Measurements from ENCODE around the gene INPP4A. TPM values are rescaled to one million over a fixed set of nuclear protein-coding genes. Genes with fewer than 3 reads are reported as not detected.
"Not testable (repeated sequence)": the region's sequence is repeated elsewhere in the genome, so short reads cannot be mapped to it uniquely, and the experiment has no call there.

Gene INPP4A
- total RNA-seq, 2 experiments from 2014 or later = 33.1 to 34.8 TPM

DNA sequence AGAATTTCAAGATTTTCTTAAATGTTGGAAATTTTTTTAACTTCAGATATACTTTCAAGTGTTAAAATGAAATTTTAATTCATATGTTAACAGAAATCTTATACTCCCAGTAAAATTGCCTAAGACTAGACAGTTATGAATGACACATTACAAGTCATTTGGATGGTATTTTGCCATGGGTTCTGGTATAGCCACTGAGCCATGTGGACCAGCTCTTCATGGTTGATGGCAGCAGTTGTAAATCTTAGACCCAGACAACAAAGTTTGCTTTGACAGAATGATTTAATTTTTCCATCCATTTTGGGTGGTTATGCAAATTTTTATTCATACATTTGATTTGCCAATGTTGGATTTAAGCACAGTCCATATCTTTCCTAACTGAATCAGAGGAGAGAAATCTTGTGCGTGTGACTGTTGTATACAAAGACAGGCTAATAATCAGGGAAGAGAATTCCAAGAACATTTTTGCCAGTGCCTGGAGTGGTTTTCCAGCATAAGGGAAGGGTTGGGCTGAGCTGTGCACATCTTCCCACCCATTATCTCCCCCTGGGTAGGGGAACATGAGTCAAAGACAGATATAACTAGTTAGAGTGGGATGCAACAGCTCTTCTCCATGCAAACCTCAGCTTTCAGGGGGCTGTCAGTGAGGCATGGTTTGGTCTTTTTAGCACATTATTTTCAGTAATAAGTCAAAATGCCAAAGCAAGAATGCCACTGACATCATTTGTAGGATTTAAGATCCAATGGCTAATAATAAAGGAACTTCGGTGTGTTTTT lies 28.1 kb upstream of the INPP4A start:
- intact Hi-C loops (cut with micrococcal nuclease) = loop anchor here (1.0 kb wide), 1 partner anchor 44 kb away; no protein-coding TSS in a partner anchor
- CTCF ChIA-PET = interaction anchor here (0.6 to 1.9 kb wide), 6 partner anchors 12 to 455 kb away, joined by 3 to 8 read pairs (median 3); no protein-coding TSS in a partner anchor

DNA sequence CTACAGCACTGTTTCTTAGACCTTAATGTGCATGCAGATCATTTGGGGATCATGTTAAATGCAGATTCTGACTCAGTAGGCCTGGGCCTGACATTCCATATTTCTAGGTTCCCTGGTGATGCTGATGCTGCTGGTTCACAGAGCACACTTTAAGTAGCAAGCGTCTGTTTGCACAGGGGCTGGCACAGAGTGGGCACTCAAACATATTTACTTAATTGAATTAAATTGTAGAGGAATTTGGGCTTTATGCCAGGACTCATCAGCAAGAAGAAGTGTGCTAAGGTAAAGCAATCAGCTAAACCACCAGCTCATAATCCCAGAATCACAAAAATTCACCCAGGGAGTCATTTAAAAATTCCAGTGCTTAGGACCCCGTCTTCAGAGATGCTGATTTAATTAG lies 25.1 kb upstream of the INPP4A start:
- CTCF ChIA-PET = no interaction called here
- Mint-ChIP-seq H3K4me1 (ENCODE audit: low read depth) (peaks cover 14% of the 10 kb centered on the region), H3K36me3 (ENCODE audit: low read depth) (peaks cover 5% of the 10 kb centered on the region), H3K27ac (no peak overlapping the region), H3K9me3 (peaks cover 16% of the 10 kb centered on the region), H3K27me3 (ENCODE audit: low read depth) (no peaks in the 10 kb centered on the region), H3K4me3 (no peak overlapping the region)
- intact Hi-C loops (cut with micrococcal nuclease) = no loop called here
- no peak for DNase-seq

More for the DNA sequence above, 28.1 kb upstream of the INPP4A start:
- H3K36me3 Mint-ChIP-seq (ENCODE audit: low read depth) = no peaks in the 10 kb centered on the region
- no peak overlapping the region for H3K27ac Mint-ChIP-seq
- H3K27me3 Mint-ChIP-seq (ENCODE audit: low read depth) = no peaks in the 10 kb centered on the region
- DNase-seq = no peak
- peaks cover 17% of the 10 kb centered on the region for H3K4me1 Mint-ChIP-seq (ENCODE audit: low read depth)
- H3K4me3 Mint-ChIP-seq = no peak overlapping the region
- peaks cover 7% of the 10 kb centered on the region for H3K9me3 Mint-ChIP-seq

DNA sequence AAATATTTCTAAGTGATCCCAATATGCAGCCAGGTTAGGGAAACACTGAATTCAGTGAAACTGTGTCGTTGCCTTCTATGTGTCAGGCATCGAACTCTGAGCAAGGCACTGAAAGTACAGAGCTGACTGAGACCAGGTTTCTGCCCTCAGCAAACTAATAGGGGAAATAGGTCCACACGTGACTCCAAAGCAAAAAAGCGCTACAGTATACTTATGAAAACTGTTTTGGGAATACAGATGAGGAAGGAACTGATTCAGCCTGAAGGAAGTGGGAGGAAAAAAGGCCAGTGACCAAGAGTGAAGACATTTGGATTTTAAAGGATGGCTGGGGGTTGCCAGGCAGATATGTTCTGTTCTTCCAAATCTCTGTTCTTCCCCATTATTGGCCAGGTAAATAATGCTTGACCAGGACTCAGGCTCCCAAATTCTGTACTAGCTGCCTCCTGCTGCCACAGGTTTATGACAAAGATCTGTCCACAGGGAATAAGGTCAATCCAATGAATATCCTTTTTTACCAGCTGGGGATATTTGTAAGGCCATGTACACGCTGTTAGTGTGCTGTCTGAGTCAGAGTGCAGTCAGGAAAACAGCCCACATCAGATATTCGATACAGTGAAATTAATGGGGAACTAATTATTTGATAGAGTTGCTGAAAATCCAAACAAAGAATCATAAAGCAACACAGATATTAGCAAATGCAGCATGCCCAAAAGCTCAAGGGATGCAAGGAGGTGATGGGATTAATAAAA lies 24.5 kb upstream of the INPP4A start:
- intact Hi-C loops (cut with micrococcal nuclease) = no loop called here
- Mint-ChIP-seq H3K4me1 (ENCODE audit: low read depth) (peaks cover 12% of the 10 kb centered on the region), H3K4me3 (no peak overlapping the region), H3K27me3 (ENCODE audit: low read depth) (no peaks in the 10 kb centered on the region), H3K27ac (no peak overlapping the region), H3K9me3 (peaks cover 14% of the 10 kb centered on the region), H3K36me3 (ENCODE audit: low read depth) (peaks cover 5% of the 10 kb centered on the region)
- DNase-seq = no peak
- CTCF ChIA-PET = interaction anchor here (0.7 to 1.0 kb wide), 3 partner anchors 8 to 51 kb away, joined by 3 to 4 read pairs (median 3); no protein-coding TSS in a partner anchor

DNA sequence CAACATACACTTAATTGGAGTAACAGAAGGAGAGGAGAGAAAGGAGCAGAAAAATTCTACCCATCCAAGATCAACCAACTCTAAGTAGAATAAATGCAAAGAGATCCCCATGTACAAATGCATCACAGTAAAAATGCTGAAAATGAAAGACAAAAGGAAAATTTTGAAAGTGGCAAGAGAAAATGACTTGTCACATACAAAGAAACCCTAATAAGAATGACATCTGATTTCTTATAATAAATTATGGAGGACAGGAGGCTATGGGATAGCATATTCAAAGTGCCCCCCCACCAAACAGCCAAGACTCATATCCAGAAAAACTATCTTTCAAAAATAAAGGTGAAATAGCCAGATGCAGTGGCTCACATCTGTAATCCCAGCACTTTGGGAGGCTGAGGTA lies 22.2 kb upstream of the INPP4A start:
- CTCF ChIA-PET = no interaction called here
- Mint-ChIP-seq H3K4me1 (ENCODE audit: low read depth) (no peaks in the 10 kb centered on the region), H3K4me3 (no peak overlapping the region), H3K27me3 (ENCODE audit: low read depth) (no peaks in the 10 kb centered on the region), H3K36me3 (ENCODE audit: low read depth) (peaks cover 5% of the 10 kb centered on the region), H3K27ac (no peak overlapping the region), H3K9me3 (peaks cover 14% of the 10 kb centered on the region)
- no peak for DNase-seq
- intact Hi-C loops (cut with micrococcal nuclease) = no loop called here

DNA sequence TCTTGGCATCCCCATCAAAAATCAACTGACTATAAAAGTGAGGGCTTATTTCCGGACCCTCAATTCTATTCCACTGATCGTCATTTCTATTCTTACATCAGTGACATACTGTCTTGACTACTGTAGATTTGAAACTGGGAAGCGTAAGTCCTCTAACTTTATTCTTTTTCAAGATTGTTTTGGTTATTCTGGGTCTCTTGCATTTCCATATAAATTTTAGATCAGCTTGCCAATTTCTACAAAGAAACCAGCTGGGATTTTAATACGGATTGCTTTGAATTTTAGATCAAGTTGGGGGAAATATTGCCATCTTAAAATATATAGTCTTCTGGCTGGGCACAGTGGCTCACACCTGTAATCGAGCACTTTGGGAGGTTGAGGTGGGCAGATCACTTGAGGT lies 17.9 kb upstream of the INPP4A start:
- Mint-ChIP-seq H3K36me3 (ENCODE audit: low read depth) (peaks cover 5% of the 10 kb centered on the region), H3K27ac (no peak overlapping the region), H3K4me3 (no peak overlapping the region), H3K4me1 (ENCODE audit: low read depth) (no peaks in the 10 kb centered on the region), H3K27me3 (ENCODE audit: low read depth) (no peaks in the 10 kb centered on the region), H3K9me3 (peaks cover 11% of the 10 kb centered on the region)
- intact Hi-C loops (cut with micrococcal nuclease) = no loop called here
- CTCF ChIA-PET = interaction anchor here (0.6 kb wide), 1 partner anchor 550 kb away, joined by 3 read pairs; no protein-coding TSS in a partner anchor
- no peak for DNase-seq

DNA sequence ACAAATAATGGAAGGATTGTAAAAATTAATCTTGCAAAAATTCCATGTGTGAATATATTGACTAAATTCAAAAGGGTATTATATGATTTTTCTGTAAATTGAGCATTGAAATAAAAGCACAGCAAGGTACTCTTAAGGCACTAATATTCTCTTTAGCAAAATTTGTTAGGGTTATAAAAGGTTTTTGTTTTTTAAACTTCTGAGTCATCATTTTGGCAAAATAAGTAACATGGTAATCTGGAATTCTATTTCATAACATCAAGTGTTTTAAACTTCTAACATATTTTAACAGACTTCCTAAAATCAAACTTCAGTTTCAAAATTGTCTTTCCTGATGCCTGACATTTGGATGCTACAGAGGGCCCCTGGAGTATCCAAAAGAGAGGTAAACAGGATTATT lies 12.5 kb upstream of the INPP4A start:
- H3K27me3 Mint-ChIP-seq (ENCODE audit: low read depth) = no peaks in the 10 kb centered on the region

DNA sequence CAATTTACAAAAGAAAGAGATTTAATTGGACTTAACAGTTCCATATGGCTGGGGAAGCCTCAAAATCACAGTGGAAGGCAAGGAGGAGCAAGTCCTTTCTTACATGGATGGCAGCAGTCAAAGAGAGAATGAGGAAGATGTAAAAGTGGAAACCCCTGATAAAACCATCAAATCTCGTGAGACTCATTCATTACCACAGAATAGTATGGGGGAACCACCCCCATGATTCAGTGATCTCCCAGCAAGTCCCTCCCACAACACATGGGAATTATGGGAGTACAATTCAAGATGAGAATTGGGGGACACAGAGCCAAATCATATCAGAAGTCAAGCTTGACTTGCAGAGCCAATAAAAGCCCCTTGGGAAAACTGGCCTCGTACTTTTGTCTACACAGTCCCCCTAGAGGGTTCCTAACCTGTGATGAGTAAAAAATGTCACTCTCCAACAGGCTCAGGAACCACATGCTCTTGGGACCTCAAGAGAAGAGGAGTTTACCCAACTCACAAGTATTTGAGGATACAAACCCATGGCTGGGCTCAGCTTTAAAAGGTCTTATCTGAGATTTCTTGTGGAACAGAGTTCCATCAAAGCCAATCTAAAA lies 11.2 kb upstream of the INPP4A start:
- H3K4me1 Mint-ChIP-seq (ENCODE audit: low read depth) = peaks cover 7% of the 10 kb centered on the region
- no peak overlapping the region for H3K27ac Mint-ChIP-seq
- no peaks in the 10 kb centered on the region for H3K27me3 Mint-ChIP-seq (ENCODE audit: low read depth)
- peaks cover 12% of the 10 kb centered on the region for H3K9me3 Mint-ChIP-seq
- no peak overlapping the region for H3K4me3 Mint-ChIP-seq
- peaks cover 2% of the 10 kb centered on the region for H3K36me3 Mint-ChIP-seq (ENCODE audit: low read depth)
- CTCF ChIA-PET = interaction anchor here (1.0 kb wide), 1 partner anchor 9 kb away, joined by 3 read pairs; no protein-coding TSS in a partner anchor
- no peak for DNase-seq
- intact Hi-C loops (cut with micrococcal nuclease) = loop anchor here (10.0 kb wide), 1 partner anchor 631 kb away; no protein-coding TSS in a partner anchor

More for the DNA sequence above, 12.5 kb upstream of the INPP4A start:
- Mint-ChIP-seq H3K4me1 (ENCODE audit: low read depth) (no peaks in the 10 kb centered on the region), H3K36me3 (ENCODE audit: low read depth) (peaks cover 2% of the 10 kb centered on the region), H3K9me3 (peaks cover 12% of the 10 kb centered on the region), H3K4me3 (no peak overlapping the region), H3K27ac (no peak overlapping the region)
- no peak for DNase-seq
- intact Hi-C loops (cut with micrococcal nuclease) = loop anchor here (10.0 kb wide), 1 partner anchor 633 kb away; no protein-coding TSS in a partner anchor
- CTCF ChIA-PET = no interaction called here

DNA sequence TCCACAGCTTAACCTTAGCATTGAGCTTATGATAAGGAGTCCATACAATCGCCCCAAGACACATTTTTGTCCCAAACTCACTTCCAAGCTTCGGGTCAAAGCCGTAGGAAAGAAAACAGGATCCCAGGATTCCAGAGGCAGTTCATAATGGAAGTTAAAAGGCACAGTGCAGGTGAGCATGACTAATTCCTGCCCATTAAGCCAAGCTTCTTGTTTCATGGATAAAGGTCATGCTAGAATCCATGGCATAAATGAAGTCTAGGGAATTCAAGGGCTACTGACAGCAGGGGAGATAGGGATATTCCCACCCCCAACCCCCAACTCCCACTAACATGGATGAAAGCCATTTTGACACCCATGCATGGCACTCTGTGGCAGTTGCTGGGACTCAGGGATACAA lies 10.2 kb upstream of the INPP4A start:
- peaks cover 15% of the 10 kb centered on the region for H3K9me3 Mint-ChIP-seq
- peaks cover 2% of the 10 kb centered on the region for H3K36me3 Mint-ChIP-seq (ENCODE audit: low read depth)
- H3K4me1 Mint-ChIP-seq (ENCODE audit: low read depth) = peaks cover 16% of the 10 kb centered on the region
- no peaks in the 10 kb centered on the region for H3K27me3 Mint-ChIP-seq (ENCODE audit: low read depth)
- H3K27ac Mint-ChIP-seq = no peak overlapping the region
- H3K4me3 Mint-ChIP-seq = no peak overlapping the region
- intact Hi-C loops (cut with micrococcal nuclease) = loop anchor here (10.0 kb wide), 1 partner anchor 630 kb away; no protein-coding TSS in a partner anchor
- CTCF ChIA-PET = interaction anchor here (1.0 kb wide), 1 partner anchor 10 kb away, joined by 3 read pairs; no protein-coding TSS in a partner anchor
- no peak for DNase-seq

DNA sequence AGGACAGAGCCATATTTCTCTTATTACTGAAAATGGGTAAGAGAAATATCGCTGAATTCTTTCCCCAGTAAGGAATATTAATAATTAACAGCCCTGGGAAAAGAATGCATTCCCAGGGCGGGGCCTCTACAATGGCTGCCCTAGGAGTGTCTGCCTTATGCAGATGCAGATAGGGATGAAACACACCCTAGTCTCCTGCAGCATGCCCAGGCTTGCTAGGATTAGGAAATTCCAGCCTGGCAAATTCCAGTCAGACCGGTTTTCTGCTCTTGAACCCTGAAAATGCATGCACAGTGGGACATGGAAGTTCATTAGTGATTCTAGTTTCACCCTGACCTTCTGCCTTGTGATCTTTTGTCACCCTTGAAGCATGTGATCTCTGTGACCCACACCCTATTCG lies 9.0 kb upstream of the INPP4A start:
- intact Hi-C loops (cut with micrococcal nuclease) = loop anchor here (10.0 kb wide), 1 partner anchor 629 kb away; no protein-coding TSS in a partner anchor
- H3K4me3 Mint-ChIP-seq; H3K36me3 Mint-ChIP-seq (ENCODE audit: low read depth); DNase-seq; CTCF ChIA-PET; H3K27ac Mint-ChIP-seq; H3K27me3 Mint-ChIP-seq (ENCODE audit: low read depth): not testable (repeated sequence)
- Mint-ChIP-seq H3K4me1 (ENCODE audit: low read depth) (peaks cover 19% of the 10 kb centered on the region), H3K9me3 (peaks cover 23% of the 10 kb centered on the region)

DNA sequence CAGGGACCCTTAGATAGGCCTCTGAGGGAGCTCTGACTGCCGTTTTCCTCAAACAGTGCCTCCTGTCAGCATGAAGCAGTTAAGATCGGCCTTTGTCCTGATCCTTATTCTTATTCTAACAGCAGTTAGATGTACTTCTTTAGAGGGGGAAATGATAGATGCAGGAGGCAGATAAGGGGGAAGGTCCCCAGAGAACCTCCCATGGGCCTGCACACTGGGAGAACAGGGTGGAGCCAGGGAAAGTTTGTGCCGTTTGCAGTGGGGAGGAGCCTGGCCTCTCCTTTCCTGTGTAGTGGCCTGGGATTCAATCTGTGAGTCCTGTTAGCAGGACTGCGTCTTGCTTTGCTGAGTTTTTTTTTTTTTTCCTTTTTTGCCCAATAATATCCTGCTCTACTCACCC lies 7.9 kb upstream of the INPP4A start:
- Mint-ChIP-seq H3K36me3 (ENCODE audit: low read depth) (peaks cover 4% of the 10 kb centered on the region), H3K9me3 (peaks cover 22% of the 10 kb centered on the region), H3K27me3 (ENCODE audit: low read depth) (no peaks in the 10 kb centered on the region), H3K4me1 (ENCODE audit: low read depth) (peaks cover 19% of the 10 kb centered on the region), H3K27ac (no peak overlapping the region), H3K4me3 (no peak overlapping the region)
- intact Hi-C loops (cut with micrococcal nuclease) = loop anchor here (10.0 kb wide), 1 partner anchor 628 kb away; no protein-coding TSS in a partner anchor
- DNase-seq = no peak
- CTCF ChIA-PET = no interaction called here

DNA sequence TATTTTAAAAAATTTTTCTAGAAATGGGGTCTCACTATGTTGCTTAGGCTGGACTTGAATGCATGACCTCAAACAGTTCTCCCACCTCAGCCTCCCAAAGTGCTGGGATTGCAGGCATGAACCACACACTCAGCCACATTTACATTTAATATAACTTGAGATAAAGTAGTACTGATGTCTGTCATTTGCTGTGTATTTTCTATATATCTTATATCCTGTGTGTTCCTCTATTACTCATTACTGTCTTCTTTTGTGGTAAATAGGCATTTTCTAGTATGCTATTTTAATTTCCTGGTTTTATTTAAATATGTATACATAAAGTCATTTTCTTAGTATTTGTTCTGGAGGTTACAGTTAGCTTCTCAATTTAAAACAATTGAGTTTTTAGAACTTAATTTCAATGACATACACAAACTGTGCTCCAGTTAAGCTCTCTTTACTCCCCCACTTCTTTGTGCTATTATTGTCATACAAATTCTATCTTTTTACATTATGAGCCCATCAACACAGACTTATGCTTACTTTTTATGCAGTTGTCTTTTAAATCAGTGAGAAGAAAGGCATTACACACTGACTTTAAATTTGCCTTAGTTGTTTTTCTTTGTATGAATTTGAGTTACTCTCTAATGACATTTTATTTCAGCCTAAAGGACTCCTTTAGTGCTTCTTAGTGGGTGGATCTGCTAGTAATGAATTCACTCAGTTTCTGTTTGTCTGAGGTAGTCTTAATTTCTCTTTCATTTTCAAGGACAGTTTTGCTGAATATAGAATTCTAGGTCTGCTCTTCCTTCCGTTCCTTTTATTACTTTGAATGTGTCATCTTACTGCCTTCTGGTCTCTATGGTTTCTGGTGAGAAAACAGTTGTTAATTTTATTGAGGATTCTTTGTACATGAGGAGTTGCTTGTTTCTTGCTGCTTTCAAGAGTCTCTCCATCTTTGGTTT lies 6.2 kb upstream of the INPP4A start:
- H3K4me3 Mint-ChIP-seq = no peak overlapping the region
- CTCF ChIA-PET = no interaction called here

More for the DNA sequence above, 6.2 kb upstream of the INPP4A start:
- Mint-ChIP-seq H3K27me3 (ENCODE audit: low read depth) (no peaks in the 10 kb centered on the region), H3K9me3 (peaks cover 11% of the 10 kb centered on the region), H3K4me1 (ENCODE audit: low read depth) (peaks cover 19% of the 10 kb centered on the region), H3K36me3 (ENCODE audit: low read depth) (peaks cover 1% of the 10 kb centered on the region), H3K27ac (peak overlapping the region; percentile 73)
- intact Hi-C loops (cut with micrococcal nuclease) = loop anchor here (1.0 to 10.0 kb wide), 4 partner anchors 23 to 626 kb away; no protein-coding TSS in a partner anchor
- no peak for DNase-seq
